Urothelium cell line (cell line): ENCODE data around the gene SCN5A.

Experiments
- DNase-seq: peaks from one replicate; pipeline ENCODE4 v3.0.0; 2011; ENCODE audit warnings: low spot score, mixed read lengths
- FAIRE-seq: peaks from 2 replicates; lab custom pipeline; 2011; peaks lifted over from hg19 to GRCh38; lab: Jason Lieb, UNC

SCN5A gene

GRCh38 chr3:38648024-38648658, 1.3 kb downstream of the SCN5A start:
- no peak for FAIRE-seq
- DNase-seq: no peak

GRCh38 chr3:38647217-38647970, 2.1 kb downstream of the SCN5A start:
- FAIRE-seq: no peak

GRCh38 chr3:38646630-38647029, 2.9 kb downstream of the SCN5A start:
- peak; percentile 62 for FAIRE-seq
- DNase-seq: peak; percentile 43

More at GRCh38 chr3:38647217-38647970, 2.1 kb downstream of the SCN5A start:
- no peak for DNase-seq

GRCh38 chr3:38646062-38646461, 3.4 kb downstream of the SCN5A start:
- no peak for DNase-seq
- no peak for FAIRE-seq

GRCh38 chr3:38645601-38646000, 3.9 kb downstream of the SCN5A start:
- FAIRE-seq (no peak), DNase-seq (no peak)

GRCh38 chr3:38645076-38645475, 4.4 kb downstream of the SCN5A start:
- FAIRE-seq (no peak), DNase-seq (no peak)

GRCh38 chr3:38644662-38645053, 4.8 kb downstream of the SCN5A start:
- DNase-seq: no peak
- FAIRE-seq: no peak

GRCh38 chr3:38644016-38644661, 5.3 kb downstream of the SCN5A start:
- DNase-seq: no peak
- no peak for FAIRE-seq

GRCh38 chr3:38643592-38643991, 5.9 kb downstream of the SCN5A start:
- DNase-seq (no peak), FAIRE-seq (no peak)

- FAIRE-seq (no peak), DNase-seq (no peak)
These were observed 6.4 kb downstream of the SCN5A start for GRCh38 chr3:38643090-38643489.

- FAIRE-seq: no peak
- DNase-seq: no peak
These were observed 7.9 kb downstream of the SCN5A start for GRCh38 chr3:38641461-38642110.

- FAIRE-seq (no peak), DNase-seq (no peak)
These were observed 8.6 kb downstream of the SCN5A start for GRCh38 chr3:38640661-38641452.

- FAIRE-seq (no peak), DNase-seq (no peak)
These were observed 11.1 kb downstream of the SCN5A start for GRCh38 chr3:38638354-38638753.

- DNase-seq (no peak), FAIRE-seq (no peak)
These were observed 11.6 kb downstream of the SCN5A start for GRCh38 chr3:38637906-38638305.

GRCh38 chr3:38636881-38637280, 12.6 kb downstream of the SCN5A start:
- no peak for DNase-seq
- no peak for FAIRE-seq

GRCh38 chr3:38636464-38636863, 13.0 kb downstream of the SCN5A start:
- no peak for DNase-seq
- FAIRE-seq: no peak

- DNase-seq (peak; percentile 88), FAIRE-seq (peak; percentile 99)
These were observed 15.4 kb downstream of the SCN5A start for GRCh38 chr3:38634111-38634510.

- DNase-seq: no peak
- no peak for FAIRE-seq
These were observed 16.5 kb downstream of the SCN5A start for GRCh38 chr3:38632989-38633388.

GRCh38 chr3:38630606-38631005, 18.9 kb downstream of the SCN5A start:
- FAIRE-seq (no peak), DNase-seq (no peak)

GRCh38 chr3:38630070-38630469, 19.4 kb downstream of the SCN5A start:
- DNase-seq: no peak
- no peak for FAIRE-seq

- DNase-seq (no peak), FAIRE-seq (no peak)
These were observed 20.7 kb downstream of the SCN5A start for GRCh38 chr3:38628835-38629234.
